Cardiac fibroblast (primary cell): ENCODE results near the gene CD101.

Experiments used
- DNase-seq, 2 donors: peaks; one replicate each; pipeline versions ENCODE4 v3.0.0 to v3.0.0-alpha.2; 2010; ENCODE audit warnings: low read depth in 2 of 2
- H3K4me3 ChIP-seq, 2 donors: replicated peaks in 1 of 2; 1 replicate in 1 of 2; 2 replicates in 1 of 2; pipeline ENCODE4 v1.5.1; 2011; ENCODE audit warnings: low read depth in 2 of 2, low read length in 2 of 2, mild to moderate bottlenecking in 2 of 2, moderate library complexity in 1 of 2
- CTCF ChIP-seq: IDR thresholded peaks from one replicate; pipeline ENCODE4 v1.5.1; 2011; ENCODE audit warnings: low read depth, mild to moderate bottlenecking, low read length, inconsistent platforms

The CD101 gene

GRCh38 chr1:117037802-117038201 is 36.2 kb downstream of the CD101 start:
- no peak for TF ChIP-seq CTCF
- no peak for DNase-seq
- H3K4me3 ChIP-seq: no peak overlapping the region

GRCh38 chr1:117038236-117038635 is 36.7 kb downstream of the CD101 start:
- no peak overlapping the region for H3K4me3 ChIP-seq
- TF ChIP-seq CTCF: no peak
- DNase-seq: no peak

GRCh38 chr1:117044217-117044616 is 42.7 kb downstream of the CD101 start:
- TF ChIP-seq CTCF: no peak
- DNase-seq: no peak

GRCh38 chr1:117045644-117046043 is 44.1 kb downstream of the CD101 start:
- no peak for TF ChIP-seq CTCF
- no peak overlapping the region for H3K4me3 ChIP-seq
- DNase-seq: peak; percentile 67 to 84

More at GRCh38 chr1:117044217-117044616, 42.7 kb downstream of the CD101 start:
- H3K4me3 ChIP-seq: no peak overlapping the region

- DNase-seq: no peak
- no peak overlapping the region for H3K4me3 ChIP-seq
- TF ChIP-seq CTCF: no peak
Measured at GRCh38 chr1:117046781-117047180, 45.2 kb downstream of the CD101 start.

GRCh38 chr1:117047271-117047670 is 45.7 kb downstream of the CD101 start:
- no peak overlapping the region for H3K4me3 ChIP-seq
- no peak for DNase-seq
- TF ChIP-seq CTCF: no peak

- DNase-seq: no peak
- TF ChIP-seq CTCF: no peak
- H3K4me3 ChIP-seq: no peak overlapping the region
Measured at GRCh38 chr1:117049857-117050256, 48.3 kb downstream of the CD101 start.
